K562 (cell line): ENCODE data around the gene ROS1. TPM values are rescaled to one million over a fixed set of nuclear protein-coding genes. Genes with fewer than 3 reads are reported as not detected.
A peak's percentile ranks its signal among the peaks of the same experiment; 100 is the strongest.

Experiments used
- ATAC-seq: fragments of 200-7000 bp; cut with Tn5 transposase; 3 replicates; pipeline ENCODE4 v1.9.1; 2020; ENCODE audit warnings: moderate library complexity
- BruUV-seq: library from RNA; stranded (reverse); fragments of 400-500 nt; replicated peaks from 2 replicates; lab custom pipeline; 2021; lab: Mats Ljungman, UMichigan
- CTCF ChIA-PET: fragments of 300-600 bp; formaldehyde crosslinking; extraction: SDS; loops from one replicate; lab custom pipeline; 2021; ENCODE audit warnings: low intra/inter-chr PET ratio; lab: Yijun Ruan, JAX
- POLR2A ChIA-PET: fragments of 300-600, 350-650 bp; sonication (Branson Sonifier 250); formaldehyde crosslinking; extraction: SDS; loops from one replicate; lab custom pipeline; 2021; ENCODE audit warnings: antibody characterized with exemption, inconsistent platforms; lab: Yijun Ruan, JAX
- DNase-seq, 4 experiments: peaks; one replicate each; pipeline versions ENCODE4 v3.0.0 to v3.0.0-alpha.2; 2011 to 2018; ENCODE audit warnings: low spot score in 3 of 4, mixed read lengths in 3 of 4; ENCODE audit errors: extremely low read depth in 1 of 4
- FAIRE-seq: peaks from 2 replicates; lab custom pipeline; 2011; peaks lifted over from hg19 to GRCh38; lab: Jason Lieb, UNC
- H2AFZ ChIP-seq: 2 replicates; pipeline ENCODE4 v1.6.0; 2011; ENCODE audit warnings: low read depth, low read length, control low read depth, inconsistent platforms
- H3K27ac ChIP-seq: fragments of 200-600 bp; 3 replicates; pipeline ENCODE4 v1.8.0; 2011; ENCODE audit warnings: low read depth, mild to moderate bottlenecking, control low read depth, inconsistent platforms, low read length, moderate library complexity, mixed read lengths; ENCODE audit errors: extremely low read depth
- H3K27me3 ChIP-seq, 2 experiments: fragments of 300-600 bp in 1 of 2; 2 replicates in 1 of 2; 3 replicates in 1 of 2; pipeline versions ENCODE4 v1.6.0 to v1.8.0; 2011; ENCODE audit warnings: inconsistent platforms in 2 of 2, low read length in 2 of 2, mild to moderate bottlenecking in 1 of 2, mixed read lengths in 1 of 2, moderate library complexity in 1 of 2; ENCODE audit not compliant: control insufficient read depth in 2 of 2, insufficient read depth in 2 of 2
- H3K36me3 ChIP-seq: fragments of 300-600 bp; 3 replicates; pipeline ENCODE4 v1.8.0; 2011; ENCODE audit warnings: mild to moderate bottlenecking, low read length, inconsistent platforms; ENCODE audit not compliant: control insufficient read depth, insufficient read depth
- H3K4me1 ChIP-seq, 2 experiments: fragments of 200-600 bp in 1 of 2; replicated peaks in 1 of 2; 2 replicates in 1 of 2; 3 replicates in 1 of 2; pipeline versions ENCODE4 v1.5.1 to v1.8.0; 2011; ENCODE audit warnings: inconsistent platforms in 2 of 2, low read length in 2 of 2, mild to moderate bottlenecking in 1 of 2, mixed read lengths in 1 of 2, moderate library complexity in 1 of 2; ENCODE audit not compliant: control insufficient read depth in 2 of 2, insufficient read depth in 2 of 2
- H3K4me2 ChIP-seq: 2 replicates; pipeline ENCODE4 v1.6.1; 2011; ENCODE audit warnings: low read length, control low read depth, inconsistent platforms, mixed read lengths; ENCODE audit not compliant: insufficient read depth
- H3K4me3 ChIP-seq: fragments of 200-600 bp; sonication (generic), shearing (Covaris generic); 2 replicates; pipeline ENCODE4 v1.5.1; 2016; ENCODE audit warnings: control low read depth, inconsistent platforms
- H3K79me2 ChIP-seq: fragments of 200-600 bp; 3 replicates; pipeline ENCODE4 v1.8.0; 2011; ENCODE audit warnings: low read length, inconsistent platforms; ENCODE audit not compliant: control insufficient read depth, insufficient read depth
- H3K9ac ChIP-seq, 2 experiments: 2 replicates each; pipeline versions ENCODE4 v1.6.0 to v1.6.1; 2011; ENCODE audit warnings: low read depth in 2 of 2, low read length in 2 of 2, control low read depth in 1 of 2, inconsistent platforms in 1 of 2, mild to moderate bottlenecking in 1 of 2, mixed read lengths in 1 of 2; ENCODE audit not compliant: insufficient read depth in 1 of 2
- H3K9me1 ChIP-seq: one replicate; pipeline ENCODE4 v1.6.0; 2011; ENCODE audit warnings: inconsistent platforms, mild to moderate bottlenecking, low read length, moderate library complexity; ENCODE audit not compliant: control insufficient read depth, insufficient read depth
- H3K9me3 ChIP-seq: replicated peaks from 2 replicates; pipeline ENCODE4 v1.5.1; 2011; ENCODE audit warnings: low read depth, low read length, inconsistent platforms; ENCODE audit not compliant: control insufficient read depth, insufficient read depth
- H4K20me1 ChIP-seq: replicated peaks from 2 replicates; pipeline ENCODE4 v1.6.1; 2011; ENCODE audit warnings: low read length, inconsistent platforms, mixed read lengths; ENCODE audit not compliant: control insufficient read depth, insufficient read depth
- CEBPG ChIP-seq, 3 experiments: fragments of 200-800 bp in 1 of 3; sonication (Bioruptor generic) in 1 of 3; sonication (generic) in 1 of 3; formaldehyde crosslinking in 1 of 3; IDR thresholded peaks in 2 of 3; conservative IDR thresholded peaks in 1 of 3; 2 replicates each; pipeline versions ENCODE4 v1.6.1 to v1.8.0; 2016 to 2022; ENCODE audit warnings: missing compliant biosample characterization in 2 of 3, missing genetic modification characterization in 2 of 3, mild to moderate bottlenecking in 1 of 3, missing genetic modification reagents in 1 of 3
- FOXJ2 ChIP-seq: fragments of 200-800 bp; sonication (Bioruptor generic); IDR thresholded peaks from 2 replicates; pipeline ENCODE4 v1.6.1; 2016; ENCODE audit warnings: missing genetic modification characterization, missing compliant biosample characterization
- SAFB2 ChIP-seq: fragments of 200-400 bp; formaldehyde crosslinking; IDR thresholded peaks from 2 replicates; pipeline ENCODE4 v1.6.1; 2018; ENCODE audit warnings: borderline replicate concordance, low read length, low read depth, moderate library complexity; ENCODE audit not compliant: severe bottlenecking
- WGBS: fragments of 100-300 bp; shearing (Covaris generic); methylation state at CpG from one replicate; pipeline ENCODE4 v1.1.6; 2016; ENCODE audit warnings: low coverage, mixed read lengths; ENCODE audit not compliant: insufficient coverage; ENCODE audit errors: missing lambda C conversion rate; 5-methylcytosine and 5-hydroxymethylcytosine counted together
- in situ Hi-C: fragments of 300-500 bp; cut with MboI; formaldehyde crosslinking; loops from 4 replicates; pipeline ENCODE4 v1.15.0; 2018; ENCODE audit warnings: inconsistent platforms, mixed read lengths
- intact Hi-C: fragments of 100-400 bp; cut with micrococcal nuclease; formaldehyde crosslinking; loops from 2 replicates; pipeline ENCODE4 v1.14.2; 2022
- polyA plus RNA-seq, 8 experiments: library from polyadenylated mRNA; depleted of rRNA in 4 of 8; stranded (reverse) in 5 of 8; unstranded in 3 of 8; fragments of >200 nt; fragmentation: Nextera tagmentation in 2 of 8; fragmentation: Illumina TruSeq in 1 of 8; extraction: Ambion mirVana in 2 of 8; extraction: Trizol in 1 of 8; gene quantifications; 2 replicates each; pipeline versions ENCODE4 v1.2.1 to v1.2.3, GENCODE V29; 2011 to 2014; ENCODE audit warnings: inconsistent platforms in 1 of 8, missing spikeins in 1 of 8
- total RNA-seq, 7 experiments: library from RNA; depleted of rRNA in 6 of 7; stranded (reverse); fragments of >200 nt in 6 of 7; fragmentation: Illumina TruSeq in 2 of 7; extraction: Trizol in 2 of 7; gene quantifications; 2 replicates each; pipeline versions ENCODE4 v1.2.1 to v1.2.3, GENCODE V29; 2011 to 2021; ENCODE audit warnings: low replicate concordance in 1 of 7

ROS1 gene
- total and polyA plus RNA-seq, 9 of the 15 experiments (the other 6 are each of a cell fraction or from before 2014, with no cell fraction given), result under 0.01 to 0.16 (median 0.04) TPM; not detected in 6

- Histone ChIP-seq H4K20me1 (no peaks in the 10 kb centered on the region; the same call in 1 of the 2 replicates), H2AFZ (no peak overlapping the region), H3K36me3 (no peaks in the 10 kb centered on the region), H3K9me1 (no peaks in the 10 kb centered on the region), H3K4me1 (no peaks in the 10 kb centered on the region), H3K4me2 (no peak overlapping the region), H3K4me3 (no peak overlapping the region), H3K27me3 (no peaks in the 10 kb centered on the region), H3K27ac (no peak overlapping the region), H3K9me3 (no peaks in the 10 kb centered on the region), H3K79me2 (no peaks in the 10 kb centered on the region), H3K9ac (no peak overlapping the region)
- FAIRE-seq (no peak), ATAC-seq (no peak), DNase-seq (no peak)
- no TSS peak for BruUV-seq
- no peak for TF ChIP-seq SAFB2
- ChIA-PET POLR2A (no interaction called here), CTCF (no interaction called here)
- in situ Hi-C loops (no loop called here), intact Hi-C loops (no loop called here)
- 0% methylated on average over 5 of the region's 5 CpGs for WGBS
Observed at GRCh38 chr6:117359581-117359980, 66.2 kb downstream of the ROS1 start.

DNA sequence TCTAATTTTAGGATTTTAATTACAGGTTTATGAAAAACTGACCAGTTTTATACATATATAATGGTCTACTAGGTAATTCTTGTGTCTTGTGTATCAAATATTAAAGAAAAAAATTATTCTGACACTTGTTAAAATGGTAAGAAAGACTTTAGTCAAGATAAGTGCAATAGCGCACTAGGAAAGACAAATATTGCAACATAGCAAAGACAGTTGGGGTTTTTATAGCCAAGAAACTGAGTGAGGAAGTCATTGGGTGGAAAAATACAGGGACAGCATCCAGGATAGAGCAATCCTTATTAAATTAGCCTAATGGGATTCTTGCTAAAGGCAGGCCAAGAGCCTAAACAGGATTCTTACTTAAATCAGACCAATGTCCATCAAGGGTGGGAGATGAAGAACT is 71.1 kb downstream of the ROS1 start:
- H2AFZ ChIP-seq, result no peak overlapping the region
- no peaks in the 10 kb centered on the region for H3K9me1 ChIP-seq
- BruUV-seq, result no TSS peak
- no peak for ATAC-seq
- no peaks in the 10 kb centered on the region for H3K79me2 ChIP-seq
- CTCF ChIA-PET, result no interaction called here
- no peaks in the 10 kb centered on the region for H3K27me3 ChIP-seq
- no peak overlapping the region for H3K4me2 ChIP-seq
- TF ChIP-seq FOXJ2 (no peak), CEBPG (CRISPR knock-in tag; IDR thresholded peaks at IDR 0.05) (no peak), CEBPG (tag; conservative IDR thresholded peaks at IDR 0.05 in 1 of 2, IDR thresholded peaks at IDR 0.05 in 1 of 2) (0 out of 4 replicates have a peak, but pooled peaks of 1 of the 2 experiments have one; percentile 18)
- H3K27ac ChIP-seq, result no peak overlapping the region
- H3K4me3 ChIP-seq, result no peak overlapping the region
- no peaks in the 10 kb centered on the region for H3K36me3 ChIP-seq
- no peak for FAIRE-seq
- no peaks in the 10 kb centered on the region for H3K4me1 ChIP-seq
- intact Hi-C loops (no loop called here), in situ Hi-C loops (no loop called here)
- 7% methylated on average over 1 of the region's 1 CpG for WGBS
- no peaks in the 10 kb centered on the region for H4K20me1 ChIP-seq
- H3K9ac ChIP-seq, result no peak overlapping the region
- POLR2A ChIA-PET, result no interaction called here
- no peak for DNase-seq
- H3K9me3 ChIP-seq, result no peaks in the 10 kb centered on the region
